ENCODE results near the gene USP12.

Gene USP12

DNA sequence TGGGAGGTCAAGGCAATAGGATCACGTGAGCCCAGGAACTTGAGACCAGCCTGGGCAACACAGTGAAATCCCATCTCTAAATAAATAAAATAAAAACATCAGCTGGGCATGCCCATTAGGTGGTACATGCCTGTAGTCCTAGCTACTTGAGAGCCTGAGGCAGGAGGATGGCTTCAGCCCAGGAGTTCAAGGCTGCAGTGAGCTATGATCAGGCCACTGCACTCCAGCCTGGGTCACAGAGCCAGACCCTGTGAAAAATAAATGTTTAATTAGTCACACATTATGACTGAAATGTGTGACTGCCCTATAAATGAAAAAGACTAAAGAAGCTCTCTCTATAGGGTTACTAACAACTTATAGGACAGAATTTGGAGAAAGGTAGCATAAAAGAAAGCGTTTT is 37.7 kb downstream of the USP12 start:
- TF ChIP-seq TAF1 (IDR thresholded peaks at IDR 0.05; ENCODE audit: borderline replicate concordance, insufficient read depth, low read length) (no peak), POLR2AphosphoS5 (IDR thresholded peaks at IDR 0.05; ENCODE audit: low read depth, low read length) (no peak), SIN3A (IDR thresholded peaks at IDR 0.05; ENCODE audit: borderline replicate concordance, insufficient read depth, low read length) (no peak), FOXP2 (optimal IDR thresholded peaks at IDR 0.05; ENCODE audit: borderline replicate concordance, extremely low read depth, extremely low read length, insufficient read depth) (no peak)
- TF ChIP-seq, protein P1, sequence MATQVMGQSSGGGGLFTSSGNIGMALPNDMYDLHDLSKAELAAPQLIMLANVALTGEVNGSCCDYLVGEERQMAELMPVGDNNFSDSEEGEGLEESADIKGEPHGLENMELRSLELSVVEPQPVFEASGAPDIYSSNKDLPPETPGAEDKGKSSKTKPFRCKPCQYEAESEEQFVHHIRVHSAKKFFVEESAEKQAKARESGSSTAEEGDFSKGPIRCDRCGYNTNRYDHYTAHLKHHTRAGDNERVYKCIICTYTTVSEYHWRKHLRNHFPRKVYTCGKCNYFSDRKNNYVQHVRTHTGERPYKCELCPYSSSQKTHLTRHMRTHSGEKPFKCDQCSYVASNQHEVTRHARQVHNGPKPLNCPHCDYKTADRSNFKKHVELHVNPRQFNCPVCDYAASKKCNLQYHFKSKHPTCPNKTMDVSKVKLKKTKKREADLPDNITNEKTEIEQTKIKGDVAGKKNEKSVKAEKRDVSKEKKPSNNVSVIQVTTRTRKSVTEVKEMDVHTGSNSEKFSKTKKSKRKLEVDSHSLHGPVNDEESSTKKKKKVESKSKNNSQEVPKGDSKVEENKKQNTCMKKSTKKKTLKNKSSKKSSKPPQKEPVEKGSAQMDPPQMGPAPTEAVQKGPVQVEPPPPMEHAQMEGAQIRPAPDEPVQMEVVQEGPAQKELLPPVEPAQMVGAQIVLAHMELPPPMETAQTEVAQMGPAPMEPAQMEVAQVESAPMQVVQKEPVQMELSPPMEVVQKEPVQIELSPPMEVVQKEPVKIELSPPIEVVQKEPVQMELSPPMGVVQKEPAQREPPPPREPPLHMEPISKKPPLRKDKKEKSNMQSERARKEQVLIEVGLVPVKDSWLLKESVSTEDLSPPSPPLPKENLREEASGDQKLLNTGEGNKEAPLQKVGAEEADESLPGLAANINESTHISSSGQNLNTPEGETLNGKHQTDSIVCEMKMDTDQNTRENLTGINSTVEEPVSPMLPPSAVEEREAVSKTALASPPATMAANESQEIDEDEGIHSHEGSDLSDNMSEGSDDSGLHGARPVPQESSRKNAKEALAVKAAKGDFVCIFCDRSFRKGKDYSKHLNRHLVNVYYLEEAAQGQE (IDR thresholded peaks at IDR 0.05; ENCODE audit: insufficient read depth in 1 of 2, low read depth in 2 of 2, low read length in 2 of 2) = no peak

DNA sequence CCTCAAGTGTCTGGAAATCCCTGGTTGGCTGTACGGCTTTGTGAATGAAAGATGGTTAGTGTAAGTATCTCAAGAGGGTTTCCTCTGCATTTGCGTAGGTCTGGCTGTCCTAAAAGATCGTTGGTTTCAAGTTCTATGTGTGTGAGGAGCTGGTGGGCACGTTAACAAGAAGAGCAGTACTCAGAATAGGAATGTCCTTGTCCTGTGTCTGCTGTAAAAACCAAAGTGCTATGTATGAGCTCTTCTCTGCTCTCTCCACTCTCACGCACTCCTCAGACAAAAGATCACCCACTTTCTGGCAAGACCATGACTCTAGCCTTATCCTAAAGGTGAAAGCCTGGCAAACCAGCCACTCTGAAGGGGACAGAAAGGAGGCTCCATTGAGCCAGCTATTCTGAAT is 39.1 kb downstream of the USP12 start:
- no peak for TF ChIP-seq FOXP2 (optimal IDR thresholded peaks at IDR 0.05; ENCODE audit: borderline replicate concordance, extremely low read depth, extremely low read length, insufficient read depth)
- no peak for TF ChIP-seq TAF1 (IDR thresholded peaks at IDR 0.05; ENCODE audit: borderline replicate concordance, insufficient read depth, low read length)
- no peak for TF ChIP-seq SIN3A (IDR thresholded peaks at IDR 0.05; ENCODE audit: borderline replicate concordance, insufficient read depth, low read length)
- no peak for TF ChIP-seq POLR2AphosphoS5 (IDR thresholded peaks at IDR 0.05; ENCODE audit: low read depth, low read length)
- TF ChIP-seq, protein P1 (IDR thresholded peaks at IDR 0.05; ENCODE audit: insufficient read depth in 1 of 2, low read depth in 2 of 2, low read length in 2 of 2) = no peak

DNA sequence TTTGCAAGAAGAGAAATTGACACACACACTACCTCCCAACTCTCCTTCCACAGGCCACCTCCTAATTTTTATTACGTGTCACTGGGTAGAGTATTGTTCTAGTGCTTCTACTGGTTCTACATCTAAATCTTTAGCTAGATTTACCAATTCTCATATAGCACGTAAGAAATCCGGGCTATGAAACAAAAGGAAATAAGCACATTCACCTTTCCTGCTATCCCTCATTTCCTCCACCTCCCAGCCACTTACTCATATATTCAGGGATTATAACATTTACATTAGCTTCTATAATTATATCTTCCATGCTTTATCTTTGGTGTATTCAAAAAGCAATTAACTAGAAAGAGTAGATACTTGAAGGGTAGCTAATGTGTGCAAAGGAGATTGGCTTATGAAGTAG is 39.7 kb downstream of the USP12 start:
- TF ChIP-seq SIN3A (IDR thresholded peaks at IDR 0.05; ENCODE audit: borderline replicate concordance, insufficient read depth, low read length) (no peak), POLR2AphosphoS5 (IDR thresholded peaks at IDR 0.05; ENCODE audit: low read depth, low read length) (no peak), FOXP2 (optimal IDR thresholded peaks at IDR 0.05; ENCODE audit: borderline replicate concordance, extremely low read depth, extremely low read length, insufficient read depth) (no peak), TAF1 (IDR thresholded peaks at IDR 0.05; ENCODE audit: borderline replicate concordance, insufficient read depth, low read length) (no peak)
- TF ChIP-seq, protein P1 (IDR thresholded peaks at IDR 0.05; ENCODE audit: insufficient read depth in 1 of 2, low read depth in 2 of 2, low read length in 2 of 2) = no peak

DNA sequence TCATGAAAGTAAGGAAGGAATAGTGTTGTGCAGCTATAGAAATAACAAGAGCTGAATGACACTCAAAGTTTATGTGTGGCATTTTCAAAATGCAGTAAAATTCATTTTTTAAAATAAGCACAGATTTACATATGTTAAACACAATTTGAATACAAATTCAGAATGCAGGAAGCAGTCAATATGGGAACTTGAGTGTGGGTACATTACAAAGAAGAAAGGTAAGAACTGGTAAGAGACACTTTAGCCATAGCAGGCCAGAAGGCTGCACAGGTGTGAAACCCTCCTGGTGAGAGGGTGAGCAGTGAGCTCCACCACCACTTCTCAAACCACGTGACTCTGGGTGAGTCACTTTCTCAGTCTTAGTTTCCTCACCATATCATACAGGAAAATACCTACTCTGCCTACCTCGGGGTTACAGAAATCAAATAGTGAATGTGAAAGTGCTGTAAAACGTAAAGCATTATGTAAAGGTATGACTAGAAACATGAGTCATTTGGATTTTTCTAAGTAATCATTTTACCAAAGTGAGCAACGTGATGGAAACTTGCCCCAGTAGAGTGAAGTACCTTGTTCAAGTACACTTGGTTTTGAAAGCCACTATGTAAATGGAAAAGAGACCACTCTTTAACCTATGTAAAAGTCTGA is 40.5 kb downstream of the USP12 start:
- no peak for TF ChIP-seq SIN3A (IDR thresholded peaks at IDR 0.05; ENCODE audit: borderline replicate concordance, insufficient read depth, low read length)
- no peak for TF ChIP-seq POLR2AphosphoS5 (IDR thresholded peaks at IDR 0.05; ENCODE audit: low read depth, low read length)

DNA sequence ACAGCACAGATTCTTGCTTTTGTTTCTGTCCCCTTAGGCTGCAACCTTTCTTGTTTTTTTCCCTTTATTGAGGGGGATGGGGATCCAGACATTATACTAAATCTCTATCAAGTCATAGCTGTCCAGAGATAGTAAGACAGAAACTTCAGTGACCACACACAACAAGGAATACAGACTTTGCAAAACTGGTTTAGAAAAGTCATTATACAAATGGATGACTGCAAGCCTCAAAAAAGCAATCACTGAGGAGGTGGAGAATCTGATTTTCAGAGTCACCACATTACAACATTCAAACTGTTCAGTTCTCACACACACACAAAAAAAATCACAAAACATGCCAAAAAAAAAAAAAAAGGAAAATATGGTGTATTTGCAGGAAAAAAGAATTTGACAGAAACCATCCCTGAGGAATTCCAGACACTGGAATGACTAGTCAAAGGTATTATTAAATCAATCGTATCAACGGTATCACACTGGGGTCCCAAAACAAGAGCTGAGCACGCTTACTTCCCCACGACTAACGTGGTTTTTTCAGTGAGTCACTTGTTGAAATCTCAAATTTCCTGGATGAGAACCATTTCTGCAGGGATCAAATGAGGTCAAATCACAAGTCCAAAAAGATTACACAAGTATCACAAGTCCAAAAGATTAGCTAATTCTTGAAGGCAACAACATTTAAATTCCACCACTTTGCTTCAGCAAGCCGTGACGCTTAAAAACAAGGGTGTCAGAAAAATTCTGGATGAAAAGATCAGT is 41.2 kb downstream of the USP12 start:
- TF ChIP-seq, protein P1 (IDR thresholded peaks at IDR 0.05; ENCODE audit: insufficient read depth in 1 of 2, low read depth in 2 of 2, low read length in 2 of 2) = no peak
- TF ChIP-seq POLR2AphosphoS5 (IDR thresholded peaks at IDR 0.05; ENCODE audit: low read depth, low read length) (no peak), SIN3A (IDR thresholded peaks at IDR 0.05; ENCODE audit: borderline replicate concordance, insufficient read depth, low read length) (no peak)
